K562 (cell line): ENCODE data around the gene SNX10. TPM values are rescaled to one million over a fixed set of nuclear protein-coding genes. Genes with fewer than 3 reads are reported as not detected.
A peak's percentile ranks its signal among the peaks of the same experiment; 100 is the strongest.

Experiments used
- ATAC-seq: fragments of 200-7000 bp; cut with Tn5 transposase; 3 replicates; pipeline ENCODE4 v1.9.1; 2020; ENCODE audit warnings: moderate library complexity
- BruUV-seq: library from RNA; stranded (reverse); fragments of 400-500 nt; replicated peaks from 2 replicates; lab custom pipeline; 2021; lab: Mats Ljungman, UMichigan
- CTCF ChIA-PET: fragments of 300-600 bp; formaldehyde crosslinking; extraction: SDS; loops from one replicate; lab custom pipeline; 2021; ENCODE audit warnings: low intra/inter-chr PET ratio; lab: Yijun Ruan, JAX
- POLR2A ChIA-PET: fragments of 300-600, 350-650 bp; sonication (Branson Sonifier 250); formaldehyde crosslinking; extraction: SDS; loops from one replicate; lab custom pipeline; 2021; ENCODE audit warnings: antibody characterized with exemption, inconsistent platforms; lab: Yijun Ruan, JAX
- DNase-seq, 4 experiments: peaks; one replicate each; pipeline versions ENCODE4 v3.0.0 to v3.0.0-alpha.2; 2011 to 2018; ENCODE audit warnings: low spot score in 3 of 4, mixed read lengths in 3 of 4; ENCODE audit errors: extremely low read depth in 1 of 4
- FAIRE-seq: peaks from 2 replicates; lab custom pipeline; 2011; peaks lifted over from hg19 to GRCh38; lab: Jason Lieb, UNC
- H2AFZ ChIP-seq: 2 replicates; pipeline ENCODE4 v1.6.0; 2011; ENCODE audit warnings: low read depth, low read length, control low read depth, inconsistent platforms
- H3K27ac ChIP-seq: fragments of 200-600 bp; 3 replicates; pipeline ENCODE4 v1.8.0; 2011; ENCODE audit warnings: low read depth, mild to moderate bottlenecking, control low read depth, inconsistent platforms, low read length, moderate library complexity, mixed read lengths; ENCODE audit errors: extremely low read depth
- H3K27me3 ChIP-seq, 2 experiments: fragments of 300-600 bp in 1 of 2; 2 replicates in 1 of 2; 3 replicates in 1 of 2; pipeline versions ENCODE4 v1.6.0 to v1.8.0; 2011; ENCODE audit warnings: inconsistent platforms in 2 of 2, low read length in 2 of 2, mild to moderate bottlenecking in 1 of 2, mixed read lengths in 1 of 2, moderate library complexity in 1 of 2; ENCODE audit not compliant: control insufficient read depth in 2 of 2, insufficient read depth in 2 of 2
- H3K36me3 ChIP-seq: fragments of 300-600 bp; 3 replicates; pipeline ENCODE4 v1.8.0; 2011; ENCODE audit warnings: mild to moderate bottlenecking, low read length, inconsistent platforms; ENCODE audit not compliant: control insufficient read depth, insufficient read depth
- H3K4me1 ChIP-seq, 2 experiments: fragments of 200-600 bp in 1 of 2; replicated peaks in 1 of 2; 2 replicates in 1 of 2; 3 replicates in 1 of 2; pipeline versions ENCODE4 v1.5.1 to v1.8.0; 2011; ENCODE audit warnings: inconsistent platforms in 2 of 2, low read length in 2 of 2, mild to moderate bottlenecking in 1 of 2, mixed read lengths in 1 of 2, moderate library complexity in 1 of 2; ENCODE audit not compliant: control insufficient read depth in 2 of 2, insufficient read depth in 2 of 2
- H3K4me2 ChIP-seq: 2 replicates; pipeline ENCODE4 v1.6.1; 2011; ENCODE audit warnings: low read length, control low read depth, inconsistent platforms, mixed read lengths; ENCODE audit not compliant: insufficient read depth
- H3K4me3 ChIP-seq: fragments of 200-600 bp; sonication (generic), shearing (Covaris generic); 2 replicates; pipeline ENCODE4 v1.5.1; 2016; ENCODE audit warnings: control low read depth, inconsistent platforms
- H3K79me2 ChIP-seq: fragments of 200-600 bp; 3 replicates; pipeline ENCODE4 v1.8.0; 2011; ENCODE audit warnings: low read length, inconsistent platforms; ENCODE audit not compliant: control insufficient read depth, insufficient read depth
- H3K9ac ChIP-seq, 2 experiments: 2 replicates each; pipeline versions ENCODE4 v1.6.0 to v1.6.1; 2011; ENCODE audit warnings: low read depth in 2 of 2, low read length in 2 of 2, control low read depth in 1 of 2, inconsistent platforms in 1 of 2, mild to moderate bottlenecking in 1 of 2, mixed read lengths in 1 of 2; ENCODE audit not compliant: insufficient read depth in 1 of 2
- H3K9me1 ChIP-seq: one replicate; pipeline ENCODE4 v1.6.0; 2011; ENCODE audit warnings: inconsistent platforms, mild to moderate bottlenecking, low read length, moderate library complexity; ENCODE audit not compliant: control insufficient read depth, insufficient read depth
- H3K9me3 ChIP-seq: replicated peaks from 2 replicates; pipeline ENCODE4 v1.5.1; 2011; ENCODE audit warnings: low read depth, low read length, inconsistent platforms; ENCODE audit not compliant: control insufficient read depth, insufficient read depth
- H4K20me1 ChIP-seq: replicated peaks from 2 replicates; pipeline ENCODE4 v1.6.1; 2011; ENCODE audit warnings: low read length, inconsistent platforms, mixed read lengths; ENCODE audit not compliant: control insufficient read depth, insufficient read depth
- ARID1B ChIP-seq: fragments of 450-650 bp; IDR thresholded peaks from 2 replicates; pipeline ENCODE4 v1.6.1; 2016; ENCODE audit warnings: antibody characterized with exemption, mild to moderate bottlenecking, inconsistent platforms
- EGR1 ChIP-seq: fragments of 450-650 bp; conservative IDR thresholded peaks from 2 replicates; pipeline ENCODE4 v1.6.1; 2017; ENCODE audit warnings: mild to moderate bottlenecking
- HBP1 ChIP-seq: fragments of 450-650 bp; formaldehyde crosslinking; IDR thresholded peaks from 2 replicates; pipeline ENCODE4 v1.4.0; 2022; ENCODE audit warnings: missing genetic modification characterization
- HCFC1 ChIP-seq: IDR thresholded peaks from 2 replicates; pipeline ENCODE4 v1.6.1; 2012; ENCODE audit warnings: low read depth, low read length, improper control_type of control experiment
- WGBS: fragments of 100-300 bp; shearing (Covaris generic); methylation state at CpG from one replicate; pipeline ENCODE4 v1.1.6; 2016; ENCODE audit warnings: low coverage, mixed read lengths; ENCODE audit not compliant: insufficient coverage; ENCODE audit errors: missing lambda C conversion rate; 5-methylcytosine and 5-hydroxymethylcytosine counted together
- in situ Hi-C: fragments of 300-500 bp; cut with MboI; formaldehyde crosslinking; loops from 4 replicates; pipeline ENCODE4 v1.15.0; 2018; ENCODE audit warnings: inconsistent platforms, mixed read lengths
- intact Hi-C: fragments of 100-400 bp; cut with micrococcal nuclease; formaldehyde crosslinking; loops from 2 replicates; pipeline ENCODE4 v1.14.2; 2022
- polyA plus RNA-seq, 8 experiments: library from polyadenylated mRNA; depleted of rRNA in 4 of 8; stranded (reverse) in 5 of 8; unstranded in 3 of 8; fragments of >200 nt; fragmentation: Nextera tagmentation in 2 of 8; fragmentation: Illumina TruSeq in 1 of 8; extraction: Ambion mirVana in 2 of 8; extraction: Trizol in 1 of 8; gene quantifications; 2 replicates each; pipeline versions ENCODE4 v1.2.1 to v1.2.3, GENCODE V29; 2011 to 2014; ENCODE audit warnings: inconsistent platforms in 1 of 8, missing spikeins in 1 of 8
- total RNA-seq, 7 experiments: library from RNA; depleted of rRNA in 6 of 7; stranded (reverse); fragments of >200 nt in 6 of 7; fragmentation: Illumina TruSeq in 2 of 7; extraction: Trizol in 2 of 7; gene quantifications; 2 replicates each; pipeline versions ENCODE4 v1.2.1 to v1.2.3, GENCODE V29; 2011 to 2021; ENCODE audit warnings: low replicate concordance in 1 of 7
- TF ChIP-seq, protein P1 (sequence below): fragments of 200-800 bp; sonication (Bioruptor generic); IDR thresholded peaks from 2 replicates; pipeline ENCODE4 v1.6.1; 2017; ENCODE audit warnings: missing genetic modification characterization, missing compliant biosample characterization

Gene SNX10
- total and polyA plus RNA-seq, 9 of the 15 experiments (the other 6 are each of a cell fraction or from before 2014, with no cell fraction given), result 6.9 to 16.5 (median 11.5) TPM

DNA sequence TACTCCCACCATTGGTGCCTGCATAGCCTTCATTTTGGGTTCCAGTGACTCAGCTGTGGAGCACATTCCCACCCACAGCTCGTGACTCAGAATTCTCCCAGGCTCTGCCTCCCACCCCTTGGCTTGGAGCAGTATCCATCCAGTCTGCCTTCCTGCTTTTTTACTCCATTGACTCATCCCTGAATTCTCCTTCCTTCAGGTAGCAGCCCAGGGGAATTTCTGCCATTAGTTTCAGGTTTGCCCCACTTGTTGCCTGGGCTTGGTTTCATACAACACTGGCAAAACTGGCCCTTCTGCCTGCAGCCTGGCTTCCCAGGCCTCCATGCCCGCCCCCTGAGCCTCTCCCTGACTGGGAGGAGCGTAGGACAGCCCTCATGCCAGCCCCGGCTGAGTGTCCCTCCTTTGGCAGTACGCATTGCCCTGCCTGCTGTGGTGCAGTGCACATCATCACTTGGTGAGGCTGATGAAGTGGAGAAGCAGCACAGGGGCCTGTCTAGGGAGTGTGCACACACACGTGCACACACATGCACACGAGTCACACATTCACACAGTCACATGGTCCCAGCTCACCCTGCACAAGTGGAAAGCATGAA, 55.0 kb downstream of the SNX10 start:
- no peaks in the 10 kb centered on the region for H3K9me1 ChIP-seq
- ATAC-seq, result no peak
- in situ Hi-C loops, result no loop called here
- H3K4me1 ChIP-seq, result no peaks in the 10 kb centered on the region
- H3K4me3 ChIP-seq, result no peak overlapping the region
- H2AFZ ChIP-seq, result no peak overlapping the region
- POLR2A ChIA-PET, result no interaction called here
- WGBS, result 51% methylated on average over 4 of the region's 7 CpGs
- H3K79me2 ChIP-seq, result no peaks in the 10 kb centered on the region
- H3K4me2 ChIP-seq, result no peak overlapping the region
- no peak overlapping the region for H3K27ac ChIP-seq
- BruUV-seq, result no TSS peak
- H3K27me3 ChIP-seq, result no peaks in the 10 kb centered on the region
- H3K9me3 ChIP-seq, result no peaks in the 10 kb centered on the region; the same call in 1 of the 2 replicates
- TF ChIP-seq EGR1 (0 out of 2 replicates have a peak, but pooled peaks have one; percentile 26), HCFC1 (no peak)
- no peak overlapping the region for H3K9ac ChIP-seq
- no peaks in the 10 kb centered on the region for H4K20me1 ChIP-seq
- no peak for DNase-seq
- intact Hi-C loops, result loop anchor here (5.0 kb wide), 1 partner anchor 54 kb away; the partner anchor contains the start of gene SNX10
- no peak for FAIRE-seq
- CTCF ChIA-PET, result interaction anchor here (0.5 kb wide), 1 partner anchor 1736 kb away, joined by 3 read pairs; no protein-coding TSS in a partner anchor
- H3K36me3 ChIP-seq, result no peaks in the 10 kb centered on the region

DNA sequence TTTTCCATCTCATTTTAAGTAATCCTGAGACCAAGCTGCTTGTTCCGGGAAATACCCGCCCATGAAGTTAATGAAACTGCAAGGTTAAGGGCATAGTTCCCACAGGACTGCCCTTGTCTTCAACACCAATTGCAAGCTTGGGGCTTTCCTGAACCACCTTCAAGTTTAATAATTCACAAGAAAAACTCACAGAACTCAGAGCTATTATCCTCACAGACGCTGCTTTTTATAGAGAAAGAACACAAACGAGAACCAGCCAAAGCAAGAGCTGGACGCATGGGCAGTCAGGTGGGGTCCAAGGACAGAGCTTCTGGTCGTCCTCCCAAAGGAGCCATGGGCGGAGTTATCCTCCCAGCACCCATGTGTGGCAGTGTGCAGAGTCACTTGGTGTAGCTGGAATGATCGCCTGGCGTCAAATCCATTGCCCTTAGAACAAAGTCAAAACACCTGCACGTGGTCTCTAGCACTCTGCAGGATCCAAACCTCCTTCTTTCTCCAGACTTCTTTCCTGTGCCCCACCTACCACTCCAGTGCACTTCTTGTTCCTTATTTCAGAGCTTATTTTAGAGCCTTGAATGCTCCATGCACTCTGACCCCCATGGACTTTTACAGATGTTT, 56.7 kb downstream of the SNX10 start:
- BruUV-seq, result no TSS peak
- H3K4me1 ChIP-seq, result no peaks in the 10 kb centered on the region
- no peaks in the 10 kb centered on the region for H3K27me3 ChIP-seq
- POLR2A ChIA-PET, result interaction anchor here (0.7 to 1.5 kb wide), 5 partner anchors 10 to 529 kb away, joined by 4 read pairs; no protein-coding TSS in a partner anchor
- CTCF ChIA-PET, result no interaction called here
- no peak overlapping the region for H3K4me2 ChIP-seq
- H4K20me1 ChIP-seq, result no peaks in the 10 kb centered on the region
- FAIRE-seq (no peak), DNase-seq (no peak), ATAC-seq (no peak; the same call in 2 of the 3 replicates)
- in situ Hi-C loops, result no loop called here
- no peak overlapping the region for H2AFZ ChIP-seq
- H3K9ac ChIP-seq, result no peak overlapping the region
- no peaks in the 10 kb centered on the region for H3K9me1 ChIP-seq
- H3K9me3 ChIP-seq, result no peaks in the 10 kb centered on the region
- H3K36me3 ChIP-seq, result no peaks in the 10 kb centered on the region
- 55% methylated on average over 10 of the region's 10 CpGs for WGBS
- no peaks in the 10 kb centered on the region for H3K79me2 ChIP-seq
- no peak overlapping the region for H3K4me3 ChIP-seq
- no peak for TF ChIP-seq HBP1 (CRISPR knock-in tag)
- no peak for TF ChIP-seq ARID1B
- TF ChIP-seq, protein P1, sequence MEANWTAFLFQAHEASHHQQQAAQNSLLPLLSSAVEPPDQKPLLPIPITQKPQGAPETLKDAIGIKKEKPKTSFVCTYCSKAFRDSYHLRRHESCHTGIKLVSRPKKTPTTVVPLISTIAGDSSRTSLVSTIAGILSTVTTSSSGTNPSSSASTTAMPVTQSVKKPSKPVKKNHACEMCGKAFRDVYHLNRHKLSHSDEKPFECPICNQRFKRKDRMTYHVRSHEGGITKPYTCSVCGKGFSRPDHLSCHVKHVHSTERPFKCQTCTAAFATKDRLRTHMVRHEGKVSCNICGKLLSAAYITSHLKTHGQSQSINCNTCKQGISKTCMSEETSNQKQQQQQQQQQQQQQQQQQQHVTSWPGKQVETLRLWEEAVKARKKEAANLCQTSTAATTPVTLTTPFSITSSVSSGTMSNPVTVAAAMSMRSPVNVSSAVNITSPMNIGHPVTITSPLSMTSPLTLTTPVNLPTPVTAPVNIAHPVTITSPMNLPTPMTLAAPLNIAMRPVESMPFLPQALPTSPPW (CRISPR knock-in tag), result no peak
- intact Hi-C loops, result loop anchor here (5.0 kb wide), 1 partner anchor 56 kb away; the partner anchor contains the start of gene SNX10
- no peak overlapping the region for H3K27ac ChIP-seq
